IMR-90 (cell line): ENCODE measurements around the gene FNIP1.

Source experiments
- CEBPB ChIP-seq: IDR thresholded peaks from 2 replicates; pipeline ENCODE4 v1.6.1; 2012; ENCODE audit warnings: low read depth, low read length, improper control_type of control experiment
- CTCF ChIP-seq: conservative IDR thresholded peaks from 2 replicates; pipeline ENCODE4 v1.5.1; 2012; ENCODE audit warnings: mild to moderate bottlenecking, low read depth, low read length, improper control_type of control experiment
- NFE2L2 ChIP-seq: fragments of 150-350 bp; IDR thresholded peaks from 2 replicates; pipeline ENCODE4 v1.6.1; 2016; ENCODE audit warnings: low read depth, mild to moderate bottlenecking, low read length
- POLR2A ChIP-seq: IDR thresholded peaks from 2 replicates; pipeline ENCODE4 v1.6.1; 2012; ENCODE audit warnings: mild to moderate bottlenecking, low read depth, low read length
- RAD21 ChIP-seq: IDR thresholded peaks from 2 replicates; pipeline ENCODE4 v1.6.1; 2012; ENCODE audit warnings: low read length, improper control_type of control experiment
- RCOR1 ChIP-seq: IDR thresholded peaks from 2 replicates; pipeline ENCODE4 v1.6.1; 2012; ENCODE audit warnings: mild to moderate bottlenecking, low read length, improper control_type of control experiment; ENCODE audit not compliant: insufficient replicate concordance
- RFX5 ChIP-seq: IDR thresholded peaks from 2 replicates; pipeline ENCODE4 v1.8.0; 2012; ENCODE audit warnings: low read depth, mild to moderate bottlenecking, low read length, moderate library complexity
- SMC3 ChIP-seq: fragments of 150-350 bp; IDR thresholded peaks from 2 replicates; pipeline ENCODE4 v1.6.1; 2016; ENCODE audit warnings: low read depth, mild to moderate bottlenecking, antibody characterized with exemption, low read length, moderate library complexity
- USF2 ChIP-seq: fragments of 150-350 bp; IDR thresholded peaks from 2 replicates; pipeline ENCODE4 v1.6.1; 2017; ENCODE audit warnings: mild to moderate bottlenecking, antibody characterized with exemption, low read length, low read depth
- TF ChIP-seq, protein P1 (sequence below): fragments of 150-350 bp; IDR thresholded peaks from 2 replicates; pipeline ENCODE4 v1.6.1; 2016; ENCODE audit warnings: low read depth, mild to moderate bottlenecking, low read length, moderate library complexity, borderline replicate concordance

GRCh38 chr5:131672776-131673175 is 124.0 kb downstream of the FNIP1 start:
- no peak for TF ChIP-seq CTCF
- TF ChIP-seq POLR2A, result no peak
- no peak for TF ChIP-seq RAD21
- no peak for TF ChIP-seq SMC3
- no peak for TF ChIP-seq CEBPB
- TF ChIP-seq, protein P1, sequence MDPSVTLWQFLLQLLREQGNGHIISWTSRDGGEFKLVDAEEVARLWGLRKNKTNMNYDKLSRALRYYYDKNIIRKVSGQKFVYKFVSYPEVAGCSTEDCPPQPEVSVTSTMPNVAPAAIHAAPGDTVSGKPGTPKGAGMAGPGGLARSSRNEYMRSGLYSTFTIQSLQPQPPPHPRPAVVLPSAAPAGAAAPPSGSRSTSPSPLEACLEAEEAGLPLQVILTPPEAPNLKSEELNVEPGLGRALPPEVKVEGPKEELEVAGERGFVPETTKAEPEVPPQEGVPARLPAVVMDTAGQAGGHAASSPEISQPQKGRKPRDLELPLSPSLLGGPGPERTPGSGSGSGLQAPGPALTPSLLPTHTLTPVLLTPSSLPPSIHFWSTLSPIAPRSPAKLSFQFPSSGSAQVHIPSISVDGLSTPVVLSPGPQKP, result no peak
- TF ChIP-seq USF2, result no peak
- no peak for TF ChIP-seq RCOR1
- no peak for TF ChIP-seq NFE2L2
- no peak for TF ChIP-seq RFX5
